Chondrocyte (in vitro differentiated cells): Measurements from ENCODE around the gene IL4. TPM values are rescaled to one million over a fixed set of nuclear protein-coding genes. Genes with fewer than 3 reads are reported as not detected.

Experiments
- total RNA-seq: library from RNA; stranded (reverse); gene quantifications from 3 replicates; pipeline ENCODE4 v1.2.1, GENCODE V29; 2021

IL4 gene
- total RNA-seq, 1 donor from 2014 or later: not detected

Other genes starting within 250 kb of the IL4 start
- gene IRF1, start 183.2 kb upstream of the IL4 start, total RNA-seq: 10.8 to 17.8 TPM (median 16.3 TPM) in 3 replicates
- not detected in 3 replicates for gene IL5, start 130.5 kb upstream of the IL4 start, total RNA-seq
- 27.7 to 30.7 TPM (median 27.8 TPM) in 3 replicates for gene RAD50, start 117.0 kb upstream of the IL4 start, total RNA-seq
- not detected in 3 replicates for gene IL13, start 15.8 kb upstream of the IL4 start, total RNA-seq
- 15.0 to 16.4 TPM (median 16.2 TPM) in 3 replicates for gene KIF3A, start 63.6 kb downstream of the IL4 start, total RNA-seq
- 0.15 TPM in 1 of 3 replicates, not detected in the others for gene CCNI2, start 73.4 kb downstream of the IL4 start, total RNA-seq
- 86.0 to 128 TPM (median 127 TPM) in 3 replicates for gene SEPTIN8, start 103.2 kb downstream of the IL4 start, total RNA-seq
- not detected in 3 replicates for gene SOWAHA, start 139.3 kb downstream of the IL4 start, total RNA-seq
- gene SHROOM1, start 156.7 kb downstream of the IL4 start, total RNA-seq: 6.5 to 7.7 TPM (median 7.6 TPM) in 3 replicates
- gene GDF9, start 192.5 kb downstream of the IL4 start, total RNA-seq: 0.29 to 0.38 TPM (median 0.30 TPM) in 3 replicates
- gene UQCRQ, start 192.7 kb downstream of the IL4 start, total RNA-seq: 378 to 436 TPM (median 403 TPM) in 3 replicates
- 0.35 to 0.72 TPM (median 0.60 TPM) in 3 replicates for gene LEAP2, start 199.7 kb downstream of the IL4 start, total RNA-seq